GM10248 (cell line): ENCODE measurements around the gene TGM1.

Source experiments
- CTCF ChIA-PET: fragments of 300-600 bp; sonication (Branson Sonifier 250); formaldehyde crosslinking; extraction: SDS; loops from one replicate; lab custom pipeline; 2021; ENCODE audit warnings: antibody characterized with exemption; lab: Yijun Ruan, JAX
- POLR2A ChIA-PET: fragments of 350-650 bp; sonication (Branson Sonifier 250); formaldehyde crosslinking; extraction: SDS; loops from one replicate; lab custom pipeline; 2020; ENCODE audit warnings: antibody characterized with exemption; lab: Yijun Ruan, JAX
- DNase-seq: peaks from one replicate; pipeline ENCODE4 v3.0.0; 2012; ENCODE audit errors: extremely low spot score
- CTCF ChIP-seq: IDR thresholded peaks from 2 replicates; pipeline ENCODE4 v1.5.1; 2012; ENCODE audit warnings: mild to moderate bottlenecking, low read depth; ENCODE audit errors: extremely low read depth, missing control alignments, control extremely low read depth

The TGM1 gene

GRCh38 chr14:24308342-24309124, 45.6 kb upstream of the TGM1 start:
- ChIA-PET CTCF (interaction anchor here (0.7 to 10.4 kb wide), 56 partner anchors 8 to 719 kb away, joined by 3 to 155 read pairs (median 6); partner anchors contain the start of genes ADCY4, CBLN3, CHMP4A and DHRS1), POLR2A (interaction anchor here (0.8 to 1.2 kb wide), 4 partner anchors 9 to 133 kb away, joined by 3 to 5 read pairs (median 4); partner anchors contain the start of genes DHRS1, NOP9 and TINF2)
- TF ChIP-seq CTCF = peak; percentile 9
- DNase-seq = no peak

DNA sequence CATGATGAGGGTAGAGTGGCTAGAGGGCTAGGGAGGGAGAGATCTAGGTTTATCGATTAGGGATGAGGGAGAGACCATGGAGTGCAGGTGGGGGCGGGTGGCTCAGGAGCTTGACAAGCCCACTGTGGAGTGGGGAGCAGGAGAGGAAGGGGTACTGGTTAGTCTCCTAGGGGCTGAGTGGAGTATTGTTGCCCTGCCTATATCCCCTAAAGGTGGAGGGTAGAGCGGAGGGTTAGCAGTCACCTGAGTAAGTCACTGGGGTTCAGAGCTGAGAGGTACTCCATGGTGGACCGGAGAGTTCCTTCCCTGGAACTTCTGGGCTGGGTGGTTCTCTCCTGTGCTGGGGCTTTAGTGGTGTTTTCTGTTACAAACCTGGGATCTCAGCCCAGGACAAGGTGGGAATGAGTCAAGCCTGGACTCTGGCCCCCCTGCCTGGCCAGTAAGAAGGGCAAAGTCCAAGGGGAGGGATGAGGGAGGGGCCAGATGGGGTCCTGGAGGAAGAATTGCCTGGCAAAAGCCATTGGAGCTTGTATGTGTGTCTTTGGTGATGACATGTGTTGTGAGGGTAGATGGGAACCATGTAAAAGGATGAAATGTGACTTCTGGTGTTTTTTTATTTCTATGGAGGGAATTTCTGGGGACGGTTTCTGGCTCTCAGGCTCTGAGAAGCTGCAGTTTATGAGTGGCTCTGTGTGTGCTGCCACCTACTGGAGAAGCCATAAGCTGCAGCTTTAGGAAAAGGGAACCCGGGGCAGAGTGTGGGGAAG, 44.8 kb upstream of the TGM1 start, which contains the start of gene CIDEB:
Gene CIDEB, minus strand, starts transcription at position 403 of the 767 bp plus-strand sequence. Its CDS starts 119 bp downstream, at position 284.
- POLR2A ChIA-PET = interaction anchor here (0.6 to 1.2 kb wide), 5 partner anchors 8 to 134 kb away, joined by 3 to 5 read pairs (median 3); partner anchors contain the start of genes DHRS1, NOP9 and TINF2
- peak; percentile 93 for TF ChIP-seq CTCF
- CTCF ChIA-PET = interaction anchor here (0.7 to 10.4 kb wide), 59 partner anchors 9 to 719 kb away, joined by 3 to 155 read pairs (median 5); partner anchors contain the start of genes ADCY4, CBLN3, CHMP4A and DHRS1
- peak; percentile 74 for DNase-seq

DNA sequence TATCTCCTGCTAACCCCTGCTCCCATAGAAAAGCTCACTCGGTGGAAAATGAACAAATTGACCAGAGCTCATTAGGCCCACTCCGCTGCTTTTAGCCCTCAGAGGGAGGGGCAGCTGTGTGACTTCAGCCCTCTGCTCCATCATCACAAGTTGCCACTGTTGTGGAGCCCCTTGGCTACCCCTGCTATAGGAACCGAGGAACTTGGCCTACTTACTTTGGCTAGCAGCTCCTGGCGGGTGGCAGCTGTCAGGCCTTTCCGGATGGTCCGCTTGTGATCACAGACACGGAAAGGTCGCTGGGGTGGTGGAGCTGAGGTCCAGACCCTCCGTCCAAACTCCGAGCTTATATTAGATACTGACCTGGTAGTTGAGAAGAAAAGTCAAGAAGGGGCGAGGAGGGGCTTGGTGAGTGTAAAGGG, 44.2 kb upstream of the TGM1 start:
- CTCF ChIA-PET = interaction anchor here (1.1 to 10.4 kb wide), 33 partner anchors 9 to 250 kb away, joined by 3 to 155 read pairs (median 12); partner anchors contain the start of genes ADCY4, CBLN3, CHMP4A and DHRS1
- POLR2A ChIA-PET = no interaction called here
- no peak for DNase-seq
- no peak for TF ChIP-seq CTCF

DNA sequence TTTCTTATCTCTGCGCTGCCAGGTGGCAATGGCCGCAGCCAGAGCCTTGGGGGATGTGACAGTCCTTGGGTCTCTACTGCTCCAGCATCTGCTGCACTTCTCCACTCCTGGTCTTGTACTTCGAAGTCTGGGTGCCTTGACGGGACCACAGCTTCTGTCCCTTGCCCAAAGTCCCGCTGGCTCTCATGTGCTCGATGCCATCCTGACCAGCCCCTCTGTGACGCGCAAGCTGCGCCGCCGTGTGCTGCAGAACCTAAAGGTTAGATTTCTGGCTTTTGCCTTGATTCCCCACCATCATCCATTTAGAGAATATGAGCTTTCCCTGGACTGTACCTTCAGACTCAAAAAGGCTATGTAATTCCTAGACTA, 41.0 kb upstream of the TGM1 start:
- POLR2A ChIA-PET = no interaction called here
- CTCF ChIA-PET = interaction anchor here (0.9 to 15.5 kb wide), 5 partner anchors 24 to 189 kb away, joined by 3 to 323 read pairs (median 3); partner anchors contain the start of genes DCAF11, NRL and TINF2
- TF ChIP-seq CTCF = no peak
- DNase-seq = no peak

- TF ChIP-seq CTCF = no peak
- CTCF ChIA-PET = interaction anchor here (0.9 to 15.5 kb wide), 13 partner anchors 9 to 210 kb away, joined by 3 to 323 read pairs (median 5); partner anchors contain the start of genes CIDEB, GMPR2, LTB4R and LTB4R2
- POLR2A ChIA-PET = interaction anchor here (1.0 to 1.2 kb wide), 3 partner anchors 8 to 143 kb away, joined by 3 to 4 read pairs (median 4); partner anchors contain the start of genes CIDEB and TINF2
- DNase-seq = no peak
These were observed 37.5 kb upstream of the TGM1 start for GRCh38 chr14:24300326-24300980.
